ENCODE results near the gene PDE8B. TPM values are rescaled to one million over a fixed set of nuclear protein-coding genes. Genes with fewer than 3 reads are reported as not detected.
A peak's percentile ranks its signal among the peaks of the same experiment; 100 is the strongest.

Gene PDE8B
- total RNA-seq, 4 donors from 2014 or later, result 1.1 to 3.9 (median 1.5) TPM

- no peak for DNase-seq (ENCODE audit: low spot score in 2 of 2)
Observed at GRCh38 chr5:77425998-77426659, 215.6 kb downstream of the PDE8B start.

GRCh38 chr5:77426670-77427069 lies 216.2 kb downstream of the PDE8B start:
- H3K4me1 ChIP-seq, result peaks cover 12% of the 10 kb centered on the region
- H3K4me3 ChIP-seq, result no peak overlapping the region
- TF ChIP-seq POLR2AphosphoS5 (IDR thresholded peaks at IDR 0.05), result no peak
- TF ChIP-seq POLR2A (IDR thresholded peaks at IDR 0.05), result no peak
- TF ChIP-seq EP300 (IDR thresholded peaks at IDR 0.05), result no peak
- 67% methylated on average over 2 of the region's 2 CpGs for WGBS
- DNase-seq (ENCODE audit: low spot score in 2 of 2), result no peak
- no peaks in the 10 kb centered on the region for H3K27me3 ChIP-seq
- peaks cover 33% of the 10 kb centered on the region for H3K36me3 ChIP-seq
- no peak overlapping the region for H3K27ac ChIP-seq
- no peaks in the 10 kb centered on the region for H3K9me3 ChIP-seq

More at GRCh38 chr5:77425998-77426659, 215.6 kb downstream of the PDE8B start:
- no peak for TF ChIP-seq POLR2AphosphoS5 (IDR thresholded peaks at IDR 0.05)
- no peak for TF ChIP-seq EP300 (IDR thresholded peaks at IDR 0.05)
- TF ChIP-seq POLR2A (IDR thresholded peaks at IDR 0.05), result no peak
- no peak for TF ChIP-seq CTCF (IDR thresholded peaks at IDR 0.05)
- H3K4me3 ChIP-seq, result no peak overlapping the region
- no peaks in the 10 kb centered on the region for H3K27me3 ChIP-seq
- peaks cover 28% of the 10 kb centered on the region for H3K36me3 ChIP-seq
- no peak overlapping the region for H3K27ac ChIP-seq
- WGBS, result 36% methylated on average over 8 of the region's 8 CpGs
- peaks cover 12% of the 10 kb centered on the region for H3K4me1 ChIP-seq
- no peaks in the 10 kb centered on the region for H3K9me3 ChIP-seq

GRCh38 chr5:77427998-77428397 lies 217.5 kb downstream of the PDE8B start:
- H3K9me3 ChIP-seq, result no peaks in the 10 kb centered on the region
- TF ChIP-seq EP300 (IDR thresholded peaks at IDR 0.05) (no peak), CTCF (IDR thresholded peaks at IDR 0.05) (no peak)
- peaks cover 12% of the 10 kb centered on the region for H3K4me1 ChIP-seq
- DNase-seq (ENCODE audit: low spot score in 2 of 2), result no peak
- no peaks in the 10 kb centered on the region for H3K27me3 ChIP-seq
- H3K36me3 ChIP-seq, result peaks cover 46% of the 10 kb centered on the region
- no peak overlapping the region for H3K4me3 ChIP-seq
- peak overlapping the region; percentile 42 for H3K27ac ChIP-seq

GRCh38 chr5:77428526-77428925 lies 218.0 kb downstream of the PDE8B start:
- TF ChIP-seq CTCF (IDR thresholded peaks at IDR 0.05), result no peak

GRCh38 chr5:77430726-77431125 lies 220.2 kb downstream of the PDE8B start:
- DNase-seq (ENCODE audit: low spot score in 2 of 2), result no peak
- H3K27me3 ChIP-seq, result no peaks in the 10 kb centered on the region
- H3K4me1 ChIP-seq, result peaks cover 12% of the 10 kb centered on the region
- no peak overlapping the region for H3K4me3 ChIP-seq
- no peak overlapping the region for H3K27ac ChIP-seq
- TF ChIP-seq POLR2AphosphoS5 (IDR thresholded peaks at IDR 0.05) (no peak), POLR2A (IDR thresholded peaks at IDR 0.05) (no peak), EP300 (IDR thresholded peaks at IDR 0.05) (no peak), CTCF (IDR thresholded peaks at IDR 0.05) (no peak)
- peaks cover 62% of the 10 kb centered on the region for H3K36me3 ChIP-seq
- no peaks in the 10 kb centered on the region for H3K9me3 ChIP-seq
- 96% methylated on average over 1 of the region's 1 CpG for WGBS

More at GRCh38 chr5:77428526-77428925, 218.0 kb downstream of the PDE8B start:
- Histone ChIP-seq H3K9me3 (no peaks in the 10 kb centered on the region), H3K36me3 (peaks cover 52% of the 10 kb centered on the region), H3K4me3 (no peak overlapping the region), H3K4me1 (peaks cover 12% of the 10 kb centered on the region), H3K27ac (peak overlapping the region; percentile 42), H3K27me3 (no peaks in the 10 kb centered on the region)
- 74% methylated on average over 5 of the region's 5 CpGs for WGBS
- DNase-seq (ENCODE audit: low spot score in 2 of 2), result no peak

GRCh38 chr5:77431286-77431685 lies 220.8 kb downstream of the PDE8B start:
- no peak for TF ChIP-seq EP300 (IDR thresholded peaks at IDR 0.05)
- no peak for TF ChIP-seq POLR2A (IDR thresholded peaks at IDR 0.05)
- no peak for TF ChIP-seq POLR2AphosphoS5 (IDR thresholded peaks at IDR 0.05)
- TF ChIP-seq CTCF (IDR thresholded peaks at IDR 0.05), result no peak
- Histone ChIP-seq H3K27me3 (no peaks in the 10 kb centered on the region), H3K36me3 (peaks cover 63% of the 10 kb centered on the region), H3K4me1 (peaks cover 9% of the 10 kb centered on the region), H3K27ac (no peak overlapping the region), H3K9me3 (no peaks in the 10 kb centered on the region), H3K4me3 (no peak overlapping the region)
- DNase-seq (ENCODE audit: low spot score in 2 of 2), result no peak
- WGBS, result 90% methylated on average over 3 of the region's 3 CpGs

Measured in suprapubic skin (tissue), 4 donors.